ENCODE results near the gene UNC5C. TPM values are rescaled to one million over a fixed set of nuclear protein-coding genes. Genes with fewer than 3 reads are reported as not detected.

UNC5C gene
- total RNA-seq, 1 donor: not detected

GRCh38 chr4:95550115-95550987 lies 1.6 kb upstream of the UNC5C start:
- Histone ChIP-seq H3K4me1 (ENCODE audit: insufficient read depth, low read length) (no peaks in the 10 kb centered on the region), H3K9me3 (ENCODE audit: low read depth, low read length) (no peaks in the 10 kb centered on the region), H3K27me3 (ENCODE audit: insufficient read depth, low read length) (peaks cover 46% of the 10 kb centered on the region), H3K4me3 (ENCODE audit: low read length) (peak overlapping the region; percentile 4)

- Histone ChIP-seq H3K4me3 (ENCODE audit: low read length) (peak overlapping the region; percentile 4), H3K4me1 (ENCODE audit: insufficient read depth, low read length) (no peaks in the 10 kb centered on the region), H3K27me3 (ENCODE audit: insufficient read depth, low read length) (peaks cover 46% of the 10 kb centered on the region), H3K9me3 (ENCODE audit: low read depth, low read length) (no peaks in the 10 kb centered on the region)
Observed at GRCh38 chr4:95549246-95550114, 707 bp upstream of the UNC5C start.

GRCh38 chr4:95547715-95548471 lies 880 bp downstream of the UNC5C start:
- Histone ChIP-seq H3K4me1 (ENCODE audit: insufficient read depth, low read length) (no peaks in the 10 kb centered on the region), H3K9me3 (ENCODE audit: low read depth, low read length) (no peaks in the 10 kb centered on the region), H3K4me3 (ENCODE audit: low read length) (no peak overlapping the region), H3K27me3 (ENCODE audit: insufficient read depth, low read length) (peaks cover 46% of the 10 kb centered on the region)

GRCh38 chr4:95546866-95547714 lies 1.7 kb downstream of the UNC5C start:
- Histone ChIP-seq H3K4me1 (ENCODE audit: insufficient read depth, low read length) (no peaks in the 10 kb centered on the region), H3K4me3 (ENCODE audit: low read length) (no peak overlapping the region), H3K9me3 (ENCODE audit: low read depth, low read length) (no peaks in the 10 kb centered on the region), H3K27me3 (ENCODE audit: insufficient read depth, low read length) (peaks cover 46% of the 10 kb centered on the region)

- H3K4me3 ChIP-seq (ENCODE audit: low read length): no peak overlapping the region
- peaks cover 46% of the 10 kb centered on the region for H3K27me3 ChIP-seq (ENCODE audit: insufficient read depth, low read length)
- H3K4me1 ChIP-seq (ENCODE audit: insufficient read depth, low read length): no peaks in the 10 kb centered on the region
- no peaks in the 10 kb centered on the region for H3K9me3 ChIP-seq (ENCODE audit: low read depth, low read length)
Observed at GRCh38 chr4:95546221-95546620, 2.6 kb downstream of the UNC5C start.

GRCh38 chr4:95545546-95545945 lies 3.2 kb downstream of the UNC5C start:
- peaks cover 41% of the 10 kb centered on the region for H3K27me3 ChIP-seq (ENCODE audit: insufficient read depth, low read length)
- no peaks in the 10 kb centered on the region for H3K4me1 ChIP-seq (ENCODE audit: insufficient read depth, low read length)
- H3K4me3 ChIP-seq (ENCODE audit: low read length): no peak overlapping the region
- H3K9me3 ChIP-seq (ENCODE audit: low read depth, low read length): no peaks in the 10 kb centered on the region

- peaks cover 31% of the 10 kb centered on the region for H3K27me3 ChIP-seq (ENCODE audit: insufficient read depth, low read length)
- H3K4me1 ChIP-seq (ENCODE audit: insufficient read depth, low read length): no peaks in the 10 kb centered on the region
- no peaks in the 10 kb centered on the region for H3K9me3 ChIP-seq (ENCODE audit: low read depth, low read length)
- H3K4me3 ChIP-seq (ENCODE audit: low read length): no peak overlapping the region
Observed at GRCh38 chr4:95544113-95545103, 4.4 kb downstream of the UNC5C start.

GRCh38 chr4:95541889-95542607 lies 6.7 kb downstream of the UNC5C start:
- Histone ChIP-seq H3K4me3 (ENCODE audit: low read length) (no peak overlapping the region), H3K9me3 (ENCODE audit: low read depth, low read length) (no peaks in the 10 kb centered on the region), H3K4me1 (ENCODE audit: insufficient read depth, low read length) (no peaks in the 10 kb centered on the region), H3K27me3 (ENCODE audit: insufficient read depth, low read length) (peaks cover 14% of the 10 kb centered on the region)

GRCh38 chr4:95541094-95541493 lies 7.7 kb downstream of the UNC5C start:
- Histone ChIP-seq H3K4me1 (ENCODE audit: insufficient read depth, low read length) (no peaks in the 10 kb centered on the region), H3K4me3 (ENCODE audit: low read length) (no peak overlapping the region), H3K27me3 (ENCODE audit: insufficient read depth, low read length) (peaks cover 4% of the 10 kb centered on the region), H3K9me3 (ENCODE audit: low read depth, low read length) (no peaks in the 10 kb centered on the region)

GRCh38 chr4:95540227-95540626 lies 8.5 kb downstream of the UNC5C start:
- Histone ChIP-seq H3K4me3 (ENCODE audit: low read length) (no peak overlapping the region), H3K9me3 (ENCODE audit: low read depth, low read length) (no peaks in the 10 kb centered on the region), H3K27me3 (ENCODE audit: insufficient read depth, low read length) (no peaks in the 10 kb centered on the region), H3K4me1 (ENCODE audit: insufficient read depth, low read length) (no peaks in the 10 kb centered on the region)

GRCh38 chr4:95539106-95539505 lies 9.7 kb downstream of the UNC5C start:
- Histone ChIP-seq H3K4me1 (ENCODE audit: insufficient read depth, low read length) (no peaks in the 10 kb centered on the region), H3K4me3 (ENCODE audit: low read length) (no peak overlapping the region), H3K27me3 (ENCODE audit: insufficient read depth, low read length) (no peaks in the 10 kb centered on the region), H3K9me3 (ENCODE audit: low read depth, low read length) (no peaks in the 10 kb centered on the region)

GRCh38 chr4:95537863-95538488 lies 10.8 kb downstream of the UNC5C start:
- Histone ChIP-seq H3K4me1 (ENCODE audit: insufficient read depth, low read length) (no peaks in the 10 kb centered on the region), H3K4me3 (ENCODE audit: low read length) (no peak overlapping the region), H3K9me3 (ENCODE audit: low read depth, low read length) (no peaks in the 10 kb centered on the region), H3K27me3 (ENCODE audit: insufficient read depth, low read length) (no peaks in the 10 kb centered on the region)

Measured in mononuclear cell (primary cell).